Trophoblast cell (in vitro differentiated cells and primary cell): ENCODE data around the gene CMPK2.

ENCODE experiments used
- DNase-seq, 2 donors: peaks; one replicate each; pipeline ENCODE4 v3.0.0-alpha.2; 2016
- H2AFZ ChIP-seq: 2 replicates; pipeline ENCODE4 v1.6.1; 2013; ENCODE audit warnings: low read length, moderate library complexity, mild to moderate bottlenecking; ENCODE audit not compliant: insufficient read depth, poor library complexity
- H2AK5ac ChIP-seq: 2 replicates; pipeline ENCODE4 v1.6.1; 2013; ENCODE audit warnings: mild to moderate bottlenecking, low read length
- H2BK120ac ChIP-seq: 2 replicates; pipeline ENCODE4 v1.6.1; 2013; ENCODE audit warnings: low read length, mild to moderate bottlenecking, moderate library complexity; ENCODE audit not compliant: insufficient read depth, poor library complexity
- H2BK12ac ChIP-seq: 2 replicates; pipeline ENCODE4 v1.6.1; 2013; ENCODE audit warnings: mild to moderate bottlenecking, low read length, moderate library complexity
- H2BK5ac ChIP-seq: 2 replicates; pipeline ENCODE4 v1.6.1; 2013; ENCODE audit warnings: low read length, low read depth, moderate library complexity, mild to moderate bottlenecking; ENCODE audit not compliant: poor library complexity
- H3K14ac ChIP-seq: 2 replicates; pipeline ENCODE4 v1.6.1; 2013; ENCODE audit warnings: mild to moderate bottlenecking, low read length
- H3K18ac ChIP-seq: 2 replicates; pipeline ENCODE4 v1.6.1; 2013; ENCODE audit warnings: mild to moderate bottlenecking, low read length
- H3K23ac ChIP-seq: 2 replicates; pipeline ENCODE4 v1.6.1; 2013; ENCODE audit warnings: low read length
- H3K27ac ChIP-seq: 2 replicates; pipeline ENCODE4 v1.5.1; 2013; ENCODE audit warnings: low read depth, mild to moderate bottlenecking, inconsistent platforms, low read length, moderate library complexity
- H3K27me3 ChIP-seq: 2 replicates; pipeline ENCODE4 v1.6.1; 2013; ENCODE audit warnings: inconsistent platforms, mild to moderate bottlenecking, low read length, moderate library complexity; ENCODE audit not compliant: insufficient read depth
- H3K36me3 ChIP-seq, 2 experiments: 1 replicate in 1 of 2; 2 replicates in 1 of 2; pipeline ENCODE4 v1.6.1; 2013; ENCODE audit warnings: low read length in 2 of 2, mild to moderate bottlenecking in 2 of 2, moderate library complexity in 1 of 2; ENCODE audit not compliant: insufficient read depth in 2 of 2, control insufficient read depth in 1 of 2
- H3K4ac ChIP-seq: 2 replicates; pipeline ENCODE4 v1.6.1; 2013; ENCODE audit warnings: low read depth, mild to moderate bottlenecking, low read length, moderate library complexity
- H3K4me1 ChIP-seq, 2 experiments: 1 replicate in 1 of 2; 2 replicates in 1 of 2; pipeline ENCODE4 v1.6.1; 2013; ENCODE audit warnings: low read length in 2 of 2, mild to moderate bottlenecking in 2 of 2, moderate library complexity in 1 of 2; ENCODE audit not compliant: insufficient read depth in 2 of 2, control insufficient read depth in 1 of 2
- H3K4me2 ChIP-seq: 2 replicates; pipeline ENCODE4 v1.6.1; 2013; ENCODE audit warnings: inconsistent platforms, mild to moderate bottlenecking, low read length, moderate library complexity
- H3K4me3 ChIP-seq: 2 replicates; pipeline ENCODE4 v1.5.1; 2013; ENCODE audit warnings: mild to moderate bottlenecking, low read depth, low read length, inconsistent platforms
- H3K79me1 ChIP-seq: one replicate; pipeline ENCODE4 v1.6.1; 2013; ENCODE audit warnings: low read length
- H3K79me2 ChIP-seq: 2 replicates; pipeline ENCODE4 v1.6.1; 2013; ENCODE audit warnings: low read length, mild to moderate bottlenecking; ENCODE audit not compliant: control insufficient read depth, insufficient read depth, poor library complexity
- H3K9ac ChIP-seq: 2 replicates; pipeline ENCODE4 v1.6.1; 2013; ENCODE audit warnings: mild to moderate bottlenecking, low read length
- H3K9me3 ChIP-seq: 2 replicates; pipeline ENCODE4 v1.6.1; 2013; ENCODE audit warnings: low read depth, mild to moderate bottlenecking, control low read depth, inconsistent platforms, low read length; ENCODE audit not compliant: insufficient read depth
- H4K12ac ChIP-seq: 2 replicates; pipeline ENCODE4 v1.6.1; 2013; ENCODE audit warnings: low read depth, mild to moderate bottlenecking, low read length, moderate library complexity
- H4K8ac ChIP-seq: 2 replicates; pipeline ENCODE4 v1.6.1; 2013; ENCODE audit warnings: low read depth, mild to moderate bottlenecking, low read length, moderate library complexity
- H4K91ac ChIP-seq: one replicate; pipeline ENCODE4 v1.6.1; 2013; ENCODE audit warnings: low read depth, mild to moderate bottlenecking, low read length, moderate library complexity
- WGBS: extraction: QIAGEN DNeasy Blood & Tissue Kit; methylation state at CpG from one replicate; pipeline ENCODE4 v1.1.7; 2013; ENCODE audit warnings: missing lambda C conversion rate; ENCODE audit not compliant: insufficient read length, insufficient coverage; ENCODE audit errors: extremely low coverage; 5-methylcytosine and 5-hydroxymethylcytosine counted together

Gene CMPK2

DNA sequence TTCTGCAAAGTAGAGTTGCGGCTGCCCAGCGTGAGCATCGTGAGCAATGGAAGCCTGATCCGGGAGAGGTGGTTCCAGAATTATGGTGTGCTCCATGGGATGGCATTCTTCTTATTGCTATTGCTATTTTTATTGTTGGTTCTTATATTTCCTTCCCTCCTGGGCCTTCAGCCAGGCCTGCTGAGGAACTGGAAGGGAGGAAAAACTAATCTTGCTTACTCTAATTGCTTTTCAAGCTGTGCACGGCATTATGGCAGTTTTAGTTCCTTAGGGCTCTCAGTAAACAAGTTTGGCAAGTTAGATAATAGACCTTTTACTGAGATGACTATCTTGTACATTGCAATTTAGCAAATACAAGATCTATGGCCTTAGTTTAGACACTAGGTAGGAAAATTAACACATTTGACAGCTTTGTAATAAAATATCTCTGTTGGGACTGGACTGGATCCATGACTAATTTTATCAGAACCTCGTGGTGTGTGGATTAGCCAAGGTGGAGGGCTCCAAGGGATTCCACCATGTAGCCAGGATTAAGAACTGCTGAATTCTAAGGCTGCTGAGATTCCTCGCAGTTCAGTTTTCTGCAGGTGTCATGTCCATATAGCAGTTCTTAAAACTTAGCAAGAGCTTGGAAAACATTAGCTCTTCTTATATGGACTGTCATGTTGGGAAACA, 17.9 kb upstream of the CMPK2 start:
- Histone ChIP-seq H2AK5ac (no peak overlapping the region), H2BK12ac (no peak overlapping the region), H2BK120ac (no peak overlapping the region), H3K18ac (no peak overlapping the region), H3K4ac (no peak overlapping the region), H3K27ac (no peak overlapping the region), H3K79me2 (no peaks in the 10 kb centered on the region), H2BK5ac (no peak overlapping the region), H3K4me2 (no peak overlapping the region), H3K27me3 (no peaks in the 10 kb centered on the region), H3K14ac (no peak overlapping the region), H3K9ac (no peak overlapping the region), H3K9me3 (peaks cover 3% of the 10 kb centered on the region), H2AFZ (no peak overlapping the region), H3K79me1 (no peaks in the 10 kb centered on the region), H3K23ac (no peak overlapping the region), H4K8ac (no peak overlapping the region), H4K12ac (no peak overlapping the region), H3K4me1 (no peaks in the 10 kb centered on the region), H3K4me3 (no peak overlapping the region), H4K91ac (no peak overlapping the region), H3K36me3 (no peaks in the 10 kb centered on the region)
- WGBS: no CpG with 5 or more reads among the region's 7 CpGs
- DNase-seq: peak; percentile 13 to 73

DNA sequence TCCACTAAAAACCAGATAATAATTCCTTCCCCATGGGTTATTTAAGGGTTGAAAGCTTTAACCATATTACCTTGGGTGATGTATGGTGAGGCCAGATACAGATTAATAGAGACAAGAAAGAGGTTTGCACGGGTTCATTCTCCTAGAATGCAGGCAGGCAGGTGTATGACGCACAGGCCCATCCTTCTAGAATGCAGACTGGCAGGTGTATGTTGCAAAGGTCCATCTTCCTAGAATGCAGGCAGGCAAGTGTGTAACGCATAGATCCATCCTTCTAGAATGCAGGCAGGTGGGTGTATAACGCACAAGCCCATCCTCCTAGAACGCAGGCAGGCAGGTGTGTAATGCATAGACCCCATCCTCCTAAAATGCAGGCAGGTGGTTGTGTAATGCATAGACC, 15.8 kb upstream of the CMPK2 start:
- H3K4me1 ChIP-seq: no peaks in the 10 kb centered on the region
- H3K18ac ChIP-seq: no peak overlapping the region
- H3K79me1 ChIP-seq: no peaks in the 10 kb centered on the region
- no peak overlapping the region for H3K4me3 ChIP-seq
- DNase-seq: peak; percentile 89 to 91
- peaks cover 8% of the 10 kb centered on the region for H3K9me3 ChIP-seq
- H3K9ac ChIP-seq: no peak overlapping the region
- H3K14ac ChIP-seq: no peak overlapping the region
- H2BK120ac ChIP-seq: no peak overlapping the region
- H3K23ac ChIP-seq: no peak overlapping the region
- H2AFZ ChIP-seq: no peak overlapping the region
- no peak overlapping the region for H4K12ac ChIP-seq
- no peaks in the 10 kb centered on the region for H3K36me3 ChIP-seq
- H2AK5ac ChIP-seq: no peak overlapping the region
- no peak overlapping the region for H4K8ac ChIP-seq
- H2BK12ac ChIP-seq: no peak overlapping the region
- no peak overlapping the region for H2BK5ac ChIP-seq
- H3K27ac ChIP-seq: no peak overlapping the region
- H4K91ac ChIP-seq: no peak overlapping the region
- WGBS: no CpG with 5 or more reads among the region's 5 CpGs
- H3K27me3 ChIP-seq: no peaks in the 10 kb centered on the region
- no peaks in the 10 kb centered on the region for H3K79me2 ChIP-seq
- H3K4me2 ChIP-seq: no peak overlapping the region
- H3K4ac ChIP-seq: no peak overlapping the region

DNA sequence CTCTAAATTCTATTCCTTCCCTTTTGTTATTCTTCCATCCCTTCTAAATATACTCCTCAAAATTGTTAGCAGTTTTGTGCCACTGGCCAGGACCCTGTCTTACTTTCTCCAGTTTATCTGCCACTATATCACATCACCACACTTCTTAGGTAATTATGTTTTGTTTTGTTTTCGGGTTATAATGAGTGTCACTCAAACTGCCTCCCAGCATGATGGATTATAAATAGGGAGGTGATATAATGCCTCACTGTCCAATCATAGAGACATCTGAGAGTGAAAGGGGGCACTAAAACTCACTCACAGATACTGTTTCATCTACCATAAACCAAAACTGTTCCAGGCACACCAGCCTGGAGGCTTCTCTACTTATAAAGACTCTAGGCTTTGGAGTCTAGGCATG, 15.3 kb upstream of the CMPK2 start:
- no peak overlapping the region for H4K12ac ChIP-seq
- no peak overlapping the region for H3K9ac ChIP-seq
- no peak overlapping the region for H3K27ac ChIP-seq
- H3K9me3 ChIP-seq: peaks cover 8% of the 10 kb centered on the region
- no peaks in the 10 kb centered on the region for H3K36me3 ChIP-seq
- H2BK12ac ChIP-seq: no peak overlapping the region
- no peak overlapping the region for H3K14ac ChIP-seq
- no peak overlapping the region for H2AFZ ChIP-seq
- H3K4me3 ChIP-seq: no peak overlapping the region
- H3K4ac ChIP-seq: no peak overlapping the region
- H4K91ac ChIP-seq: no peak overlapping the region
- H3K4me1 ChIP-seq: no peaks in the 10 kb centered on the region
- no peak overlapping the region for H3K4me2 ChIP-seq
- H4K8ac ChIP-seq: no peak overlapping the region
- no peaks in the 10 kb centered on the region for H3K79me1 ChIP-seq
- no peak overlapping the region for H3K18ac ChIP-seq
- H3K79me2 ChIP-seq: no peaks in the 10 kb centered on the region
- no peak overlapping the region for H2BK120ac ChIP-seq
- H2AK5ac ChIP-seq: no peak overlapping the region
- DNase-seq: no peak
- WGBS: no CpG with 5 or more reads among the region's 1 CpG
- H2BK5ac ChIP-seq: no peak overlapping the region
- H3K27me3 ChIP-seq: no peaks in the 10 kb centered on the region
- H3K23ac ChIP-seq: no peak overlapping the region

DNA sequence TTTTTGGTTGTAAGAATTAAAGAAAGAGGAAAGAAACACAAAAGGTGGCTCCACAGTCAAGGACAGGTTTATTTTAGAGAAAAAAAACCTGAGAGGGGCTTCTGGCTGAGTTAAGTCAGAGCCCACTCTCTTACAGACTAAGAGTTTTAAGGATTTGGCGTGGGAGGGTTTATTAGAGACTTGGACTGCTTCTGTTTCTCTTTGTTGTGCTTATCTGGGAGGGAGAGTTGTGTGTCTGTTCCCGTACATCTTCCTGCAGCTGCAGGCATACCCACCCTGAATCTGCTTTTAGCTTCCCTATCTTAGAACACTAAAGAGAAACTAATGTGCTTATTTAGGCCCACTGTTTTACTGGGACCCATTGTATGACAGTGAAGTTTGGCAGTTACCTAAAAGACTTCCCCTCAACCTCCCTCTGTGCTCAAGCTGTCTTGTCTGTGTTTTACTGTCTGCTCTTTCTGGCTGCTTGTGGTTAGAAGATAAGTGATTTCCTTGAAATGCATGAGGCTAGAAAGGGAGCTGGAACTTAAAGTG, 14.6 kb upstream of the CMPK2 start:
- no peak overlapping the region for H3K18ac ChIP-seq
- no peaks in the 10 kb centered on the region for H3K79me2 ChIP-seq
- no peak overlapping the region for H3K9ac ChIP-seq
- H3K4me2 ChIP-seq: no peak overlapping the region
- H4K8ac ChIP-seq: no peak overlapping the region
- DNase-seq: no peak
- H3K23ac ChIP-seq: no peak overlapping the region
- no peak overlapping the region for H4K12ac ChIP-seq
- H2AK5ac ChIP-seq: no peak overlapping the region
- no peaks in the 10 kb centered on the region for H3K79me1 ChIP-seq
- no peak overlapping the region for H3K14ac ChIP-seq
- H4K91ac ChIP-seq: no peak overlapping the region
- WGBS: no CpG with 5 or more reads among the region's 2 CpGs
- no peaks in the 10 kb centered on the region for H3K36me3 ChIP-seq
- H3K27me3 ChIP-seq: no peaks in the 10 kb centered on the region
- H3K4me3 ChIP-seq: no peak overlapping the region
- no peaks in the 10 kb centered on the region for H3K4me1 ChIP-seq
- H3K9me3 ChIP-seq: peaks cover 8% of the 10 kb centered on the region
- H2BK120ac ChIP-seq: no peak overlapping the region
- H3K4ac ChIP-seq: no peak overlapping the region
- H2BK12ac ChIP-seq: no peak overlapping the region
- no peak overlapping the region for H2BK5ac ChIP-seq
- H3K27ac ChIP-seq: no peak overlapping the region
- H2AFZ ChIP-seq: no peak overlapping the region
